Hepatocyte (in vitro differentiated cells): ENCODE results near the gene BCL2L12.

Experiments used
- EZH2 ChIP-seq: fragments of 200-600 bp; sonication (generic); IDR thresholded peaks from 2 replicates; pipeline ENCODE4 v1.6.1; 2016; ENCODE audit warnings: antibody characterized with exemption, mild to moderate bottlenecking, borderline replicate concordance
- EZH2phosphoT487 ChIP-seq: fragments of 200-600 bp; sonication (generic); IDR thresholded peaks from one replicate; pipeline ENCODE4 v1.6.1; 2018; ENCODE audit warnings: antibody characterized with exemption, mild to moderate bottlenecking, low read depth, moderate library complexity; ENCODE audit not compliant: unreplicated experiment, severe bottlenecking
- TF ChIP-seq, protein P1 (sequence below): fragments of 200-600 bp; sonication (generic); IDR thresholded peaks from 2 replicates; pipeline ENCODE4 v1.5.1; 2016; ENCODE audit warnings: antibody characterized with exemption, mild to moderate bottlenecking; ENCODE audit not compliant: poor library complexity

DNA sequence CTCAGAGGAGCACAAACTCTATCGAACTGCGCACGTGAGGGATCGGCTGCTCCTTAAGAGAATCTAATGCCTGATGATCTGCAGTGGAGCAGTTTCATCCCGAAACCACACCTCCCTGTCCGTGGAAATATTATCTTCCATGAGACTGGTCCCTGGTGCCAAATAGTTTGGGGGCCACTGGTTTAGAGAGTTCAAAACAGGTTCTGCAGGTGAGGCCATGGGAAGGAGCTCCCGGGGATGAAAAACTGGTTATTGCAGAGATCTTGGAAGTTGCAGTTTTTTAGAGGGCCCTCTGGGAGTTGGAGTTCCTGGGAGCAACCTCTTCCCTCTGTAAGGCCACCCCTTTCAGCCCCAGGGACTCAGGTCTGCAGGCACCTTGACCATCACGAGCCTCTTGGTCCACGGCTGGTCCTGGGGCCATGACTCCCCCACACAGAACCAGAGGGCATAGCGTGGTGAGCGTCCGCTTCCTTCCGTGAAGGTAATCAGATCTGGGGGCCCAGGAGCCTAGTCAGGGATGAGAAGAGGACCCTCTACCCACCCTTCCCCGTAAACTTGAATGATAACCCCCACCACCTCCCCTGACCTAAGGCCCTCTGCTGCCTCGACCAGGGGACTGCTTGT lies 5.3 kb upstream of the BCL2L12 start:
- TF ChIP-seq, protein P1, sequence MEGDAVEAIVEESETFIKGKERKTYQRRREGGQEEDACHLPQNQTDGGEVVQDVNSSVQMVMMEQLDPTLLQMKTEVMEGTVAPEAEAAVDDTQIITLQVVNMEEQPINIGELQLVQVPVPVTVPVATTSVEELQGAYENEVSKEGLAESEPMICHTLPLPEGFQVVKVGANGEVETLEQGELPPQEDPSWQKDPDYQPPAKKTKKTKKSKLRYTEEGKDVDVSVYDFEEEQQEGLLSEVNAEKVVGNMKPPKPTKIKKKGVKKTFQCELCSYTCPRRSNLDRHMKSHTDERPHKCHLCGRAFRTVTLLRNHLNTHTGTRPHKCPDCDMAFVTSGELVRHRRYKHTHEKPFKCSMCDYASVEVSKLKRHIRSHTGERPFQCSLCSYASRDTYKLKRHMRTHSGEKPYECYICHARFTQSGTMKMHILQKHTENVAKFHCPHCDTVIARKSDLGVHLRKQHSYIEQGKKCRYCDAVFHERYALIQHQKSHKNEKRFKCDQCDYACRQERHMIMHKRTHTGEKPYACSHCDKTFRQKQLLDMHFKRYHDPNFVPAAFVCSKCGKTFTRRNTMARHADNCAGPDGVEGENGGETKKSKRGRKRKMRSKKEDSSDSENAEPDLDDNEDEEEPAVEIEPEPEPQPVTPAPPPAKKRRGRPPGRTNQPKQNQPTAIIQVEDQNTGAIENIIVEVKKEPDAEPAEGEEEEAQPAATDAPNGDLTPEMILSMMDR = no peak
- no peak for TF ChIP-seq EZH2
- no peak for TF ChIP-seq EZH2phosphoT487
